Measurements from ENCODE around the gene CXCL1.

Gene CXCL1

DNA sequence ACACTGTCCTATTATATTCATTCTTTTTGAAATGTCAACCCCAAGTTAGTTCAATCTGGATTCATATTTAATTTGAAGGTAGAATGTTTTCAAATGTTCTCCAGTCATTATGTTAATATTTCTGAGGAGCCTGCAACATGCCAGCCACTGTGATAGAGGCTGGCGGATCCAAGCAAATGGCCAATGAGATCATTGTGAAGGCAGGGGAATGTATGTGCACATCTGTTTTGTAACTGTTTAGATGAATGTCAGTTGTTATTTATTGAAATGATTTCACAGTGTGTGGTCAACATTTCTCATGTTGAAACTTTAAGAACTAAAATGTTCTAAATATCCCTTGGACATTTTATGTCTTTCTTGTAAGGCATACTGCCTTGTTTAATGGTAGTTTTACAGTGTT is 1.6 kb downstream of the CXCL1 start:
- TF ChIP-seq CTCF (IDR thresholded peaks at IDR 0.05), result no peak

DNA sequence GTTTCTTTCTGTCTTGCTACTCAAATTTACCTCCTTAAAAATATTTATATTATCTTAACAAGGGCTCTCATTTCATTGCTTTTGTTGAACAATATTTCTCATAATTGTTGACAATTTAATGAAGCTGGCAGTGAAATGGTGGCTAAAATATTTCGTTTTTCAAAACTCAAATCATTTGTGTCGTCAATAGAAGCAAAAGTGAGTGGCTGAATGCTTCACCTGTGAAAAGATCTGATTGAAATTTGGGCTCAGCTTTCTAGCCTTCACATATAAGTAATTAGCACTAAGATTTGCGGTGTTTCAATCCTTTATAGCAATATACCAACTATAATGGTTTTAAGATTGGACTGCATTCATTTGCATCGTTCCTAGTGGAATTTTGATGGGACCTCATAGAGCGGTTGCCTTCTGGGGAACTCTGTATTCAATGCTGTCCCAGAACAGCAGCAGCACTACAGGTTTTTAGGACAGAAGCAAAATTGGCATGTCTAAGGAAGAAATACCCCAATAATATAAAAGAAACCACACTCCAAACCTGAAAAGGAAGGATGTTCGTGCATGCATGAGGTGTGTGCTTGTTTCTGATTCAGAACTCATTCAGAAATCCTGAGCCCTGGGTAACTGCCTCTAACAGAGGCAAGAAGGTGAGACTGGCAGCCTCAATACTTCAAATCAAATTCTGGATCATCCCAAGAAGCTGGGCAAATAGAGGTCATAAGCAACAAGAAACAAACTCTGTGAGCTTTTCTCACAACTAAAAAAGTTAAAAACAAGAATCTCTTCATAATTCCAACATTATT is 2.5 kb downstream of the CXCL1 start:
- intact Hi-C loops (cut with DNase I; ENCODE audit: low total_unique reads), result no loop called here

More for the DNA sequence above, 1.6 kb downstream of the CXCL1 start:
- DNase-seq, result no peak
- Histone ChIP-seq H3K27me3 (peaks cover 0 to 9% of the 10 kb centered on the region in 2 donors), H3K9me3 (no peaks in the 10 kb centered on the region), H3K27ac (no peak overlapping the region), H3K4me3 (no peak overlapping the region), H3K4me1 (peaks cover 0 to 14% (median 10%) of the 10 kb centered on the region in 4 donors), H3K36me3 (no peaks in the 10 kb centered on the region)
- intact Hi-C loops (cut with DNase I; ENCODE audit: low total_unique reads), result no loop called here

DNA sequence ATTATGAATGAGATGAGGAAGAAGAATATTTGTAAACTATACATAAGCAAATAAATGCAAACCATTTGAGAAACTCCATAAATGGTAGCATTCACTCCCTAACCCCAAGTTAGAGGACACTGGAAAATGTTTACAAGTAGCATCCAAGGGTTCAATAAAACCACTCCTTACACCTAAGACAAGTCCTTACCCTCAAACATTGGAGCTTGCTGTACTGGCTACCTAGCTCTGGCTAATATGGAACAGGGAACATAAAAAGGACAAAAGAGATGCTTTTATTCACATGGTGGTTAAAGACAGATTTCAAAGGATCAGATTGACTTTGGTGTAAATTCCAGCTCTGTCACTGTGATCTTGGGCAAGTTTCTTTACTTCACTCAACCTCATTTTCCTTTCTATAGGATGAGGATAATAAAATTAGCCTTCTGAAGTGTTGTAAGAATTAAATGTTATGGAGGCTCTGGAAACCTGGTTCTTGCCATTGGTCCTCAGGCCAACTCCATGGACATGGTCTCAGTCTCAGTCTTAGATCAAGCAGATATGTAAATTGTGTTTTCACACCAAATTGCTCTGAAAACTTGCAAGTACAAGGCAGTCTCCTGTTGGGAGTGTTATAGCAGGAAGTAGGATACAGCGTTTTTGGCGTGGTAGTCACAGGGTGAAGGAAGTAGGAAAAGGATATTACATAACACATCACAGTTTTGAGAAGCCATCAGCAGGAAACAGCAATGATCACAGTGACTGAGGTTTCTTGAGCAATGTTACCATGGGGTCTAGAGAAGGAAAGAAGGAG is 3.3 kb downstream of the CXCL1 start:
- intact Hi-C loops (cut with DNase I; ENCODE audit: low total_unique reads), result no loop called here
- H3K9me3 ChIP-seq, result no peaks in the 10 kb centered on the region
- no peak for DNase-seq
- H3K27ac ChIP-seq, result no peak overlapping the region
- H3K27me3 ChIP-seq, result peaks cover 0 to 9% of the 10 kb centered on the region in 2 donors
- no peak overlapping the region for H3K4me3 ChIP-seq
- TF ChIP-seq CTCF (IDR thresholded peaks at IDR 0.05), result no peak
- no peaks in the 10 kb centered on the region for H3K36me3 ChIP-seq
- H3K4me1 ChIP-seq, result peaks cover 0 to 14% (median 10%) of the 10 kb centered on the region in 4 donors

More for the DNA sequence above, 2.5 kb downstream of the CXCL1 start:
- Histone ChIP-seq H3K36me3 (no peaks in the 10 kb centered on the region), H3K4me1 (peaks cover 0 to 14% (median 10%) of the 10 kb centered on the region in 4 donors), H3K27ac (no peak overlapping the region), H3K4me3 (no peak overlapping the region), H3K9me3 (no peaks in the 10 kb centered on the region), H3K27me3 (peaks cover 0 to 9% of the 10 kb centered on the region in 2 donors)
- DNase-seq, result no peak
- TF ChIP-seq CTCF (IDR thresholded peaks at IDR 0.05), result no peak

GRCh38 chr4:73874386-73874785 is 5.2 kb downstream of the CXCL1 start:
- Histone ChIP-seq H3K4me1 (peaks cover 0 to 6% (median 5%) of the 10 kb centered on the region in 4 donors), H3K4me3 (no peak overlapping the region), H3K27ac (no peak overlapping the region), H3K9me3 (no peaks in the 10 kb centered on the region), H3K36me3 (no peaks in the 10 kb centered on the region), H3K27me3 (peaks cover 0 to 4% of the 10 kb centered on the region in 2 donors)
- no peak for TF ChIP-seq CTCF (IDR thresholded peaks at IDR 0.05)
- DNase-seq, result no peak
- intact Hi-C loops (cut with DNase I; ENCODE audit: low total_unique reads), result no loop called here

DNA sequence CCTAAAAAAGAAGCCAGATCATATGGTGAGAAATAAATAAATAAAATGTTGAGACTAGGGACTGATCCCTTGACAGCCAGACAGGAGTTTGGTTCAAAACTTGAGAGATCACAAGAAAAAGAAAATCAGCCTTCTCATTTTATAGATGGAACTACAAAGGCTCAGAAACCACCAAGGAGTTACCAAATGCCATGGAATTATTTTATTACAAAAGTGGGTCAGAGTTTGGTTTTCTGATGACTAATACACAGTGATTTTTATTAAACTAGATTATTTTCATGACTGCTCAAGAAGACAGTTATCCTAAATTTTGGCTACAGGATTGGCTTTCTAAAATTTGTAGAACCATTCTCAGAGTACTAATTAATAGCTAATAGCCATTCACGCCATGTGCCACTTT is 6.2 kb downstream of the CXCL1 start:
- no peak overlapping the region for H3K4me3 ChIP-seq
- intact Hi-C loops (cut with DNase I; ENCODE audit: low total_unique reads), result no loop called here
- no peaks in the 10 kb centered on the region for H3K27me3 ChIP-seq
- no peaks in the 10 kb centered on the region for H3K9me3 ChIP-seq
- no peaks in the 10 kb centered on the region for H3K4me1 ChIP-seq
- DNase-seq, result no peak
- no peak for TF ChIP-seq CTCF (IDR thresholded peaks at IDR 0.05)
- H3K27ac ChIP-seq, result no peak overlapping the region
- H3K36me3 ChIP-seq, result no peaks in the 10 kb centered on the region

All from tibial artery (tissue), 4 donors.